ENCODE measurements around the gene C10orf71.

GRCh38 chr10:49327036-49327813 is 28.3 kb downstream of the C10orf71 start:
- TF ChIP-seq CREB1 (IDR thresholded peaks at IDR 0.05; ENCODE audit: low read depth) (no peak), MAX (IDR thresholded peaks at IDR 0.05) (no peak), YY1 (IDR thresholded peaks at IDR 0.05; ENCODE audit: low read depth) (no peak), EP300 (IDR thresholded peaks at IDR 0.05; ENCODE audit: borderline replicate concordance) (no peak), NFIC (IDR thresholded peaks at IDR 0.05) (no peak), EGR1 (IDR thresholded peaks at IDR 0.05) (no peak), RAD21 (IDR thresholded peaks at IDR 0.05; ENCODE audit: low read depth) (no peak), TCF12 (IDR thresholded peaks at IDR 0.05; ENCODE audit: low read depth) (no peak), REST (IDR thresholded peaks at IDR 0.05; ENCODE audit: low read depth) (no peak), TAF1 (IDR thresholded peaks at IDR 0.05; ENCODE audit: low read depth) (no peak), FOXM1 (IDR thresholded peaks at IDR 0.05; ENCODE audit: borderline replicate concordance, low read depth) (no peak), CEBPB (IDR thresholded peaks at IDR 0.05) (no peak), ZBTB7A (IDR thresholded peaks at IDR 0.05; ENCODE audit: low read depth) (no peak)
